Measurements from ENCODE around the gene SPNS3.
A peak's percentile ranks its signal among the peaks of the same experiment; 100 is the strongest.

SPNS3 gene

GRCh38 chr17:4407851-4408250 is 25.9 kb upstream of the SPNS3 start (continued):
- TF ChIP-seq ZNF791 (tag by site-specific recombination; IDR thresholded peaks at IDR 0.05) (peak; percentile 83; the same call in 1 of the 2 replicates), MYNN (tag by site-specific recombination; IDR thresholded peaks at IDR 0.05; ENCODE audit: borderline replicate concordance) (no peak), ZBTB8A (tag by site-specific recombination; IDR thresholded peaks at IDR 0.05) (peak; percentile 47; the same call in 1 of the 2 replicates), ZIC2 (tag by site-specific recombination; IDR thresholded peaks at IDR 0.05) (no peak), SP3 (tag by site-specific recombination; IDR thresholded peaks at IDR 0.05) (no peak)

GRCh38 chr17:4409659-4410058 is 24.1 kb upstream of the SPNS3 start:
- Histone ChIP-seq H3K4me1 (ENCODE audit: control insufficient read depth, insufficient read depth, low read length) (no peaks in the 10 kb centered on the region), H3K4me3 (ENCODE audit: low read depth, low read length) (no peak overlapping the region), H3K27ac (ENCODE audit: extremely low read depth, low read depth, low read length) (no peak overlapping the region), H3K9me3 (ENCODE audit: control insufficient read depth, insufficient read depth, low read depth, low read length) (no peaks in the 10 kb centered on the region), H3K36me3 (ENCODE audit: control insufficient read depth in 2 of 2, insufficient read depth in 1 of 2, low read length in 2 of 2) (no peaks in the 10 kb centered on the region)
- CTCF ChIA-PET, result interaction anchor here (1.6 to 2.3 kb wide), 2 partner anchors 11 to 194 kb away, joined by 6 to 9 read pairs; no protein-coding TSS in a partner anchor
- peak; percentile 65 for TF ChIP-seq ZNF146 (tag by site-specific recombination; IDR thresholded peaks at IDR 0.05)
- TF ChIP-seq ZNF292 (tag by site-specific recombination; IDR thresholded peaks at IDR 0.05; ENCODE audit: borderline replicate concordance, low read depth), result no peak
- TF ChIP-seq ZNF274 (IDR thresholded peaks at IDR 0.05; ENCODE audit: low read length), result no peak
- no peak for TF ChIP-seq ZNF274 (tag by site-specific recombination; IDR thresholded peaks at IDR 0.05; ENCODE audit: borderline replicate concordance)
- POLR2A ChIA-PET, result no interaction called here

- TF ChIP-seq ZNF2 (tag by site-specific recombination; IDR thresholded peaks at IDR 0.05), result no peak
- TF ChIP-seq ZBTB7A (tag by site-specific recombination; IDR thresholded peaks at IDR 0.05; ENCODE audit: low read depth), result no peak
- H3K9me3 ChIP-seq (ENCODE audit: control insufficient read depth, insufficient read depth, low read depth, low read length), result no peaks in the 10 kb centered on the region
- POLR2A ChIA-PET, result interaction anchor here (0.6 kb wide), 2 partner anchors 181 to 418 kb away, joined by 3 to 4 read pairs; no protein-coding TSS in a partner anchor
- no peak overlapping the region for H3K4me3 ChIP-seq (ENCODE audit: low read depth, low read length)
- CTCF ChIA-PET, result interaction anchor here (0.6 to 2.7 kb wide), 7 partner anchors 8 to 402 kb away, joined by 3 to 25 read pairs (median 5); no protein-coding TSS in a partner anchor
- no peak overlapping the region for H3K27ac ChIP-seq (ENCODE audit: extremely low read depth, low read depth, low read length)
- no peaks in the 10 kb centered on the region for H3K36me3 ChIP-seq (ENCODE audit: control insufficient read depth in 2 of 2, insufficient read depth in 1 of 2, low read length in 2 of 2)
- H3K4me1 ChIP-seq (ENCODE audit: control insufficient read depth, insufficient read depth, low read length), result no peaks in the 10 kb centered on the region
Observed at GRCh38 chr17:4411201-4411600, 22.5 kb upstream of the SPNS3 start.

GRCh38 chr17:4412933-4413831 is 20.6 kb upstream of the SPNS3 start:
- no peaks in the 10 kb centered on the region for H3K36me3 ChIP-seq (ENCODE audit: control insufficient read depth in 2 of 2, insufficient read depth in 1 of 2, low read length in 2 of 2)
- no peaks in the 10 kb centered on the region for H3K9me3 ChIP-seq (ENCODE audit: control insufficient read depth, insufficient read depth, low read depth, low read length)
- H3K4me3 ChIP-seq (ENCODE audit: low read depth, low read length), result no peak overlapping the region
- H3K27ac ChIP-seq (ENCODE audit: extremely low read depth, low read depth, low read length), result no peak overlapping the region
- ChIA-PET CTCF (interaction anchor here (0.5 to 5.3 kb wide), 20 partner anchors 11 to 672 kb away, joined by 3 to 63 read pairs (median 4); partner anchors contain the start of gene ANKFY1), POLR2A (interaction anchor here (0.5 to 1.0 kb wide), 3 partner anchors 198 to 257 kb away, joined by 3 read pairs; no protein-coding TSS in a partner anchor)
- H3K4me1 ChIP-seq (ENCODE audit: control insufficient read depth, insufficient read depth, low read length), result no peaks in the 10 kb centered on the region
- TF ChIP-seq ZNF423 (tag by site-specific recombination; IDR thresholded peaks at IDR 0.05) (no peak), ZNF335 (tag by site-specific recombination; conservative IDR thresholded peaks at IDR 0.05) (peak; percentile 38; the same call in 1 of the 2 replicates), GLI4 (tag by site-specific recombination; IDR thresholded peaks at IDR 0.05) (no peak), IKZF3 (tag by site-specific recombination; IDR thresholded peaks at IDR 0.05) (no peak), PRDM1 (tag by site-specific recombination; IDR thresholded peaks at IDR 0.05) (0 out of 2 replicates have a peak, but pooled peaks have one; percentile 53), ZNF350 (tag by site-specific recombination; IDR thresholded peaks at IDR 0.05) (no peak), ZNF544 (tag by site-specific recombination; IDR thresholded peaks at IDR 0.05) (no peak), ZNF791 (tag by site-specific recombination; IDR thresholded peaks at IDR 0.05) (no peak), ZNF16 (tag by site-specific recombination; IDR thresholded peaks at IDR 0.05; ENCODE audit: low read depth) (no peak), ZNF19 (tag by site-specific recombination; IDR thresholded peaks at IDR 0.05; ENCODE audit: low read depth) (no peak), ZNF292 (tag by site-specific recombination; IDR thresholded peaks at IDR 0.05; ENCODE audit: borderline replicate concordance, low read depth) (no peak), ZNF2 (tag by site-specific recombination; IDR thresholded peaks at IDR 0.05) (peak; percentile 57; the same call in 1 of the 2 replicates), ZNF140 (tag by site-specific recombination; IDR thresholded peaks at IDR 0.05) (no peak), ZNF24 (tag by site-specific recombination; IDR thresholded peaks at IDR 0.05) (0 out of 2 replicates have a peak, but pooled peaks have one; percentile 22), ZNF677 (tag by site-specific recombination; IDR thresholded peaks at IDR 0.05) (no peak), ZBTB8A (tag by site-specific recombination; IDR thresholded peaks at IDR 0.05) (no peak), ZNF600 (tag by site-specific recombination; IDR thresholded peaks at IDR 0.05) (peak; percentile 60; the same call in 1 of the 2 replicates)
- TF ChIP-seq, protein P1, sequence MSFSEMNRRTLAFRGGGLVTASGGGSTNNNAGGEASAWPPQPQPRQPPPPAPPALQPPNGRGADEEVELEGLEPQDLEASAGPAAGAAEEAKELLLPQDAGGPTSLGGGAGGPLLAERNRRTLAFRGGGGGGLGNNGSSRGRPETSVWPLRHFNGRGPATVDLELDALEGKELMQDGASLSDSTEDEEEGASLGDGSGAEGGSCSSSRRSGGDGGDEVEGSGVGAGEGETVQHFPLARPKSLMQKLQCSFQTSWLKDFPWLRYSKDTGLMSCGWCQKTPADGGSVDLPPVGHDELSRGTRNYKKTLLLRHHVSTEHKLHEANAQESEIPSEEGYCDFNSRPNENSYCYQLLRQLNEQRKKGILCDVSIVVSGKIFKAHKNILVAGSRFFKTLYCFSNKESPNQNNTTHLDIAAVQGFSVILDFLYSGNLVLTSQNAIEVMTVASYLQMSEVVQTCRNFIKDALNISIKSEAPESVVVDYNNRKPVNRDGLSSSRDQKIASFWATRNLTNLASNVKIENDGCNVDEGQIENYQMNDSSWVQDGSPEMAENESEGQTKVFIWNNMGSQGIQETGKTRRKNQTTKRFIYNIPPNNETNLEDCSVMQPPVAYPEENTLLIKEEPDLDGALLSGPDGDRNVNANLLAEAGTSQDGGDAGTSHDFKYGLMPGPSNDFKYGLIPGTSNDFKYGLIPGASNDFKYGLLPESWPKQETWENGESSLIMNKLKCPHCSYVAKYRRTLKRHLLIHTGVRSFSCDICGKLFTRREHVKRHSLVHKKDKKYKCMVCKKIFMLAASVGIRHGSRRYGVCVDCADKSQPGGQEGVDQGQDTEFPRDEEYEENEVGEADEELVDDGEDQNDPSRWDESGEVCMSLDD (tag by site-specific recombination; IDR thresholded peaks at IDR 0.05), result no peak
- TF ChIP-seq, protein P2, sequence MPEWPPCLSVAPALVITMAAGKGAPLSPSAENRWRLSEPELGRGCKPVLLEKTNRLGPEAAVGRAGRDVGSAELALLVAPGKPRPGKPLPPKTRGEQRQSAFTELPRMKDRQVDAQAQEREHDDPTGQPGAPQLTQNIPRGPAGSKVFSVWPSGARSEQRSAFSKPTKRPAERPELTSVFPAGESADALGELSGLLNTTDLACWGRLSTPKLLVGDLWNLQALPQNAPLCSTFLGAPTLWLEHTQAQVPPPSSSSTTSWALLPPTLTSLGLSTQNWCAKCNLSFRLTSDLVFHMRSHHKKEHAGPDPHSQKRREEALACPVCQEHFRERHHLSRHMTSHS (tag by site-specific recombination; IDR thresholded peaks at IDR 0.05), result no peak

Measured in HEK293 (cell line).